GM12892 (cell line): ENCODE results near the gene DCAF17.

Experiments
- POLR2A ChIP-seq: IDR thresholded peaks from 2 replicates; pipeline ENCODE4 v1.6.1; 2011; ENCODE audit warnings: low read depth, low read length, control low read depth
- POLR2AphosphoS5 ChIP-seq: IDR thresholded peaks from 2 replicates; pipeline ENCODE4 v1.6.1; 2011; ENCODE audit warnings: low read depth, low read length, control low read depth
- TAF1 ChIP-seq: IDR thresholded peaks from 2 replicates; pipeline ENCODE4 v1.6.1; 2011; ENCODE audit warnings: low read depth, mild to moderate bottlenecking, control low read depth, low read length, borderline replicate concordance

DNA sequence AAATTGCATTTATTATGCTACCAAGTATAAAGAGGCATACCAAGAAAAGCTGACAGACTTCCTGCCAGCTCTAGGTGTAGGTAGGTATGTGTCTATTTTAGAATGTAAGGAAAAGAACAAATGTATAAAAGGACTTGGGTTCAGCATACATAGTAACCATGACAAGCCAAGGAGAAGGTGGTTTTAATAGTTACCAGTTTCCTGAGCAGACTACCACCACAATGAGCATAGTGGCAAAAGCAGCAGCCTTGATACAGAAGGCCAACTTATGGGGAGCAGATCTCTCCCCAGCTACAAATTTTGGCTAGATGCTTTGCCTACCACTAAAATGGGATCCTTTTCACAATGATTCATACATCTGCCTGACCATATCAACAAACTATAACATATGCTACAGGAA lies 34.7 kb upstream of the DCAF17 start:
- no peak for TF ChIP-seq POLR2AphosphoS5
- no peak for TF ChIP-seq POLR2A
- TF ChIP-seq TAF1: no peak
